GM19395 (cell line): ENCODE results near the gene SEPTIN11.

Experiments
- ATAC-seq: cut with Tn5 transposase; IDR thresholded peaks from one replicate; pipeline ENCODE4 v1.9.1; 2021; ENCODE audit warnings: mild to moderate bottlenecking, moderate library complexity; ENCODE audit not compliant: unreplicated experiment

Gene SEPTIN11

DNA sequence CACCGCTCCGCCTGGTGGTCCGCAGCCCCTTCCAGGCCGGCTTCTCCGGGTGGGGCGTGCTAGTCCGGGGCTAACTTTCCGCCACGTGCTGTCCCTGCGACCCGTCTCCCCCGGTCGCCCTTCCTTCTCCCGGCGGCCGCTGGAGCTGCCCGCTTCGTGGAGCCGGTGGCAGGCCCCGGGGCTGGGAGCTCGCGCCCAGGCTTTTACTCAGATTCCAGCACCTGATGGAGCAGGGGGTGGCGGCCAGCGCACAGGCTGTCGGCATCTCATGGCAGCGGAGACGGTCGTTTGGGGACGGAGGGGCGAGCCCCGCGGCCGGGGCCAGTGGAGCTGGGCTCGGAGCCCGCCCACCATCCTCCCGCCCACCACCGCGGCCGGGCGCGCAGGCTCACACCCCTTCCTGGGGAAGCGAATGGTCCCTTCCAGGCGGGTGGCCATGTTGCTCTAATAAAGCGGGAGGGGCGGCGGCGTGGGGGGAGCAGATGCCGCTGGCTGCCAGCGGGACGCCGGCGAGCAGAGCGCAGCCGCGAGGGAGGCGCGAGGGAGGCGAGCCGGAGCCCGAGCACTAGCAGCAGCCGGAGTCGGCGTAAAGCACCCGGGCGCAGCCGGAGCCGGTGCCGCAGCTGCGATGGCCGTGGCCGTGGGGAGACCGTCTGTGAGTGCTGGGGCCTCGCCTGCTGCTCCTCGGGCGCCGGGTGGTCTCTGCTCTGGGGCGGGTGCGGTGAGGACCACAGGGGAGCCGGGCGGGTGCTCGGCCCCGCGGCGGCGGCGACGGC is at the start of gene SEPTIN11:
TSS of gene SEPTIN11 (plus strand) at position 477 of the 776 bp plus-strand sequence. CDS start at position 629, 152 bp downstream.
- ATAC-seq = peak; percentile 68

DNA sequence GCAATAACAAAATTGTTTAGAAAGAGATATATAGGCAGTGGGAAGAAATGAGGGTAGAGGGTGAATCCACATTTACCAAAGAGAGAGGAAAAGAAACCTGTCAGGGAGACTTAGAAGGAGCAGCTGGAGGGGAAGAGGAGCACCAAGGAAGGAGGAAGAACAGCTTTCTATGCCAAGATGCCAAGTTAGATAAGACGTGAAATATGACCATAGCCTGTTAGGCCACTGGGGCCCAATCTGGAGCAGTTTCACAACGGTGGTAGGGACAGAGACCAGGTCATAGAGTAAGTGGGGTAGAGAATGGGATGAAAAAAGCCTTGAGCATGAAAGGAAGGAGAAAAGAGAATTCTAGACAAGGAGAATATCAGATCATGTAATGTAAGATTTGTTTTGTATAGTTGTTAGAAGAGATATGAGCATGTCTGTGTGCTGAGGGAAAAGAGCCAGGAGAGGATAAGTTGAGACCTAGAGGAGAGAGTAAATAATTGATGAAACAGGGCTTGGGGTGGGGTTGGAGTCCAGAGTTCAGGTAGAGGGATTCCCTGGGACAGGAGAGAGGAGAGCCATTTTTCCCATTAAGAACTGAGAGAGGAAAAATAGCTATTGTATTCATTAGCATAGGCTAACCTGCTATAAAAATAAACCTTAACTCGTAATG is 47.2 kb upstream of the SEPTIN11 start:
- ATAC-seq = no peak

DNA sequence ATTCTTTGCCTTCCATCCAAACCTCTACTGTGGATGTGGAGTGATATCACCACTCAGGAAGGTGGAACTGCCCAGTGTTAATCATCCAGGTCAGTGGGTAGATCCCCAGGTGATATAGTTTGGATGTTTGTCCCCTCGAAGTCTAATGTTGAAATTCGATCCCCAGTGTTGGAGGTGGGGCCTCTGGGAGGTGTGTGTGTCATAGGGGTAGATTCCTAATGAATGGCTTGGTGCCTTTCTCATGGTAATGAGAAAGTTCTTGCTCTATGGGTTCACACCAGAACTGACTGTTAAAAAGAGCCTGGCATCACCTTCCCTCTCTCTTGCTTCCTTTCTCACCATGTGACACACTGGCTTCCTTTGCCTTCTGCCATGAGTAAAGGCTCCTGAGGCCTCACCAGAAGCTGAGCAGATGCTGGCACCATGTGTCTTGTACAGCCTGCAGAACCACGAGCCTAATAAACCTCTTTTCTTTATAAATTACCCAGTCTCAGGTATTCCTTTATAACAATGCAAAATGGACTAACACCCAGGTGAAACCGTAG is 44.8 kb upstream of the SEPTIN11 start:
- no peak for ATAC-seq

DNA sequence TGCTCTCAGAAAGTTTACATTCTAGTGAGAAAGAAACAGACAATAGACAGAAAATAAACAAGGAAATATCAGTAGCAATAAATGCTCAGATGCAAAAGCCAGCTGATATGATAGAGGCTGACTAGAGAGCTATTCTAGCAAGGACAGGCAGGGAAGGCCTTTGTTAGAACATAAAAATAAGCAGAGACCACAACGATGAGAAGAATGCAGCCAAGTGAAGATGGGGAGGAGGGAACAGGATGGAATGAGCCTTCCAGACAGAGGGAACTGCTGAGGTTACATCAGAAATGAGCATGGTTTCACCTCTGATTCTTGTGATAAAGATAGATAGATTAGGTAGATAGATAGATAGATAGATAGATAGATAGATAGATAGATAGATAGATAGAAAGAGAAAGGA is 44.0 kb upstream of the SEPTIN11 start:
- no peak for ATAC-seq

DNA sequence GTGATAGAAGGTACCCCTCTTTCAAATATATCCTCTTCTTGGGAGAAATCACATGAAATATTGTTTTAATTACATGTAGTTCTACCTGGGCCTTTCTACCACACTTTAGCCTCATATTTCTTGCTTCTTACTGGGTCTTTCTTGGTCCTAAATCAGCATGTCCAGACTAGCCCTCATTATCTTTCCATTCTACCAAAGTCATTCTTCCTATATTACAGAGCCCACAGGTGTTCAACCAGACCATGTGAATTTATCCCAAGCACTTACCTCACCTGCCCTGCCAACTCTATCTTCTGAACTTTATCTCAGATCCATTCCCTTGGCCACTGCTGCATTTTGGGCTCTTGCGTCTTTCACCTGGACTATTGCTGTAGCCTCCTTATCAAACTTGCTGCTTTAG is 39.8 kb upstream of the SEPTIN11 start:
- ATAC-seq = no peak

DNA sequence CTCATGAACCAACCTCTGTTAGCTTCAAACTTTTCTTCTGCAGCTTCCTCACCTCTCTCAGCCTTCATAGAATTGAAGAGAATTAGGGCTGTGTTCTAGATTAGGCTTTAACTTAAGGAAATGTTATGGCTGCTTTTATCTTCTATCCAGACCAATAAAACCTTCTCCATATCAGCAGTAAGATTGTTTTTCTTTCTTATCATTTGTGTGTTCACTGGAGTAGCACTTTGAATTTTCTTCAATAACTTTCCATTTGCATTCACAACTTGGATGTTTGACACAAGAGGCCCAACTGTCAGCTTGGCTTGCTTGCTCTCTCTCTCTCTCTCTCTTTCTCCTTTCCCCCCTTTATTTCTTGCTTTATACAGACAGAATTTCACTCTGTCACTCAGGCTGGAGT is 28.8 kb upstream of the SEPTIN11 start:
- no peak for ATAC-seq

DNA sequence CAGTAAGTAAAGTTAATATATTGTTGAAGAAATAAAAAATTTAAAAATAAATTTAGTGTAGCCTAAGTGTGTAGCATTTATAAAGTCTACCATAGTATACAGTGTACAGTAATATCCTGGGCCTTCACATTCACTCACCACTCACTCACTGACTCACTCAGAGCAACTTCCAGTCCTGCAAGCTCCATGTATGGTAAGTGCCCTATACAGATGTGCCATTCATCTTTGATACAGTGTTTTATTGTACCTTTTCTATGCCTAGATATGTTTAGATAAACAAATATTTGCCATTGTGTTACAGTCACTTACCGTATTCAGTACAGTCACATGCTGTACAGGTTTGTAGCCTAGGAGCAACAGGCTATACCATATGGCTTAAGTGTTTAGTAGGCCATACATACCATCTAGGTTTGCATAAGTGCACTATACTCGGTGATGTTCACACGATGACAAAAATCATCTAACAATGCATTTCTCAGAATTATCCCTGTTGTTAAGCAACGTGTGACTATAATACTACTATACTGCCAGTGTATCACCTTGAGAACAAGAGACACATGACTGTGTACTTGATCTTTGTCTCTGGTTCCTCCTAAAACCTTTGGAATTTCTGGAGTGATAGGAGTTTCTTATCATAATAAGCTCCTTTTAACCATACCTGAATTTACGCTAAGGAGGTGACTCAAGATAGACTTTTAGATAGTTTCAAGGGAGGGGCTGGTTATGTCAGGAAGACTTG is 25.8 kb upstream of the SEPTIN11 start:
- ATAC-seq = no peak

DNA sequence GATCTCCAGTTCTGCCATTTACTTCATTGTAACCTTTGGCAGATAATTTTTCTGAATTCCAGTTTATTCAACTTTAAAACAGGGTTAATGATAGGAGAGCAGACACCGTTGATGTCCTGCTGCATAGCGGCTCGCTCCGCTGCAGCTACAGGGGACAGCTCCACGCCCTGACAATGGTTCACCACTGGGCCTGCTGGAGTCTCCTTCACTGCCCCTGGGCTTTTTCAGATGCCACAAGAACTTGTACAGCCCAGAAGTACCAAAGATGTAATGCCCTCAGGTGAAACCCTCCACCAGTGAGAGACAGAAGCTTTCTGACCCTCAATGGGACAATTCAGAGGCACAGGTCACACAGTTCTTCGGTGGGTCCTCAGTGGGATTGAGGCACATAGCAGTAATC is 22.7 kb upstream of the SEPTIN11 start:
- no peak for ATAC-seq

DNA sequence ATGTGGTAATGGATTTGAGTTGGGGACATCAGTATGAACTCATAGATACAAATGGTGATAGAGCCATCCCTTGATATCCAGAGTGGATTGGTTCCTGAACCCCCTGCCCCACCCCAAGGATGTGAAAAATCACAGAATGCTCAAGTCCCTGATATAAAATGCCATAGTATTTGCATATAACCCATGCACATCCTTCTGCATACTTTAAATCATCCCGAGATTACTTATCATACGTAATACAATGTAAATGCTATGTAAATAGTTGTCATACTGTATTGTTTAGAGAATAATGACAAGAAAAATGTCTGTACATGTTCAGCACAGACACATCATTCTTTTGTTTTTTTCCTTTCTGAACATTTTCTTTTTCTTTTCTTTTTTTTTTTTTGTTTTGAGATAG is 18.9 kb upstream of the SEPTIN11 start:
- ATAC-seq = no peak

DNA sequence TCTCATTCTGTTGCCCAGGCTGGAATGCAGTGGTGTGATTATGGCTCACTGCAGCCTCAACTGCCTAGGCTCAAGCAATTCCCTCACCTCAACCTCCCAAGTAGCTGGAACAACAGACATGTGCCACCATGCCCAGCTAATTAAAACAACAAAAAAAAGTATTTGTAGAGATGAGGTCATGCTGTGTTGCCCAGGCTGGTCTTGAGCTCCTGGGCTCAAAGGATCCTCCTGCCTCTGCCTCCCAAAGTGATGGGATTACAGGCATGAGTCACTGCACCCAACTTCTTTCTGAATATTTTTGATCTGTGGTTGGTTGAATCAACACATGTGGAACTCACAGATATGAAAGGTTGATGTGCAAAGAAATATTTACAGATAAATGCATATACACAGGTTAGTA is 18.5 kb upstream of the SEPTIN11 start:
- ATAC-seq = no peak

DNA sequence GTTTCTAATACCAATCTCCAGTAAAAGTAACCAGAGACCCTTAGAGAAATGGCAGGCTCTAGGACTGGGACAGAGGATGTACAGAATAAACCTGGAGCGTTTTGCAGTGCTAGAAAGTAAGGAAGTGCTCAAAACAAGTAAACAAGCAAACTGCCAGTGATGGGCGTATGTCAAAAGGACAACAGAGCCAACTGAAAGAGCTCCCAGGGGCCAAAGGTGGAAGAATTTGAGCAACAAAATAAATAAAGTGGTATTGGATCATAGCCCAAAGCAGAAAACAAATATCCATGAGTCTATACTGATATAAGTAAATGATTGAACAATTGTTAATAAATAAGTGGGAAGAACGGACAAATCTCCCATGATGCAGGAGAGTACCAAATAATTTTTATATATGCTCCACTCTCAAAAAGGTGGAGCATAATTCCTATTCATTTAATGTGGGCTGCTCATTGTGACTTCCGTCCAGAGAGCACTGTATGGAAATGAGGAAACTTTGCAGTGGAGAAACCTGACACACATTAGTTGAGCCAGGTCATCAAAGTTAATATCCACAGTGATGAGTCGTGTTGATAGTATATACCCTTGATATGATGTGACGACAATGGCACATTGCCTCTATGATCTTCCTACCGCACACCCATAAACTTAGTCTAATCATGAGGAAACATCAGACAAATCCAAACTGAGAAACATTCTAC is 17.8 kb upstream of the SEPTIN11 start:
- no peak for ATAC-seq

DNA sequence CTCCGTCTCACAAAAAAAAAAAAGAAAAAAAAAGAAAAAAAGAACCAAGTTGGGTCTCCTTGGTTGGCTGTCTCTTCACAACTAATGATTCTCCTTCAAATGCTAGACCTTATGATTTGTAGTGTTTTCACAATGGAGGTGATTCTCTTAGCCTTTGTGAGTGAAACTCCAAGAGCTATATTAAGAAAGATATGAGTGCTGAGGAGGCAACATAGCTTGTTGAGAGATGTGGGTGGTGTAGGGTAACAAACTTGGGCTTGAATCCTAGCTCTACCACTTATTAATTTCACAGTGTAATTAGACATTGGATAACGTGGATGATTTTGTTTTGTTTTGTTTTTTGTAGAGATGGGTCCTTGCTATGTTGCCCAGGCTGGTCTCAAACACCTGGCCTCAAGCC is 10.4 kb upstream of the SEPTIN11 start:
- no peak for ATAC-seq

DNA sequence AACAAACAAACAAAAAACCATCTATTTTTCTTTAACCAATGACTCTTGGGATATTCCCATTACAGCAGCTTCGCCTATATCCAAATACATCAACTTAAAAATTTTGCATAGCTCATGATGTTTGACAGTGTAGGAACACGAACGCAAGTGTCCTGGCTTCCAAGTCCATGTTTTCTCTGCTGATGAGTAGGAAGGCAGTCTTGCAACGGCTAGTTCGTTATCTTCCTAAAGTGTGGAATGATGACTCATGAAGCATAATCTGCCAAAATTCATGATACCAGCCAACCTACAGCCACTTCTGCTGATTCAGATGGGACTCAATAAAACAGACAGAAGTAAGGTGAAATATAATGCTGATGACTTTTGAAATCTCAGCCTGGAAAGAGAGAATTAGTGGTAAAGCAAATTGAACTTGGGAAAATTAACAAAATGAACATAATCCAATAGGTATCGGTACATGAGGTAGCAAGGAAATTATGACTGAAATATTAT is 6.4 kb upstream of the SEPTIN11 start:
- ATAC-seq = no peak

DNA sequence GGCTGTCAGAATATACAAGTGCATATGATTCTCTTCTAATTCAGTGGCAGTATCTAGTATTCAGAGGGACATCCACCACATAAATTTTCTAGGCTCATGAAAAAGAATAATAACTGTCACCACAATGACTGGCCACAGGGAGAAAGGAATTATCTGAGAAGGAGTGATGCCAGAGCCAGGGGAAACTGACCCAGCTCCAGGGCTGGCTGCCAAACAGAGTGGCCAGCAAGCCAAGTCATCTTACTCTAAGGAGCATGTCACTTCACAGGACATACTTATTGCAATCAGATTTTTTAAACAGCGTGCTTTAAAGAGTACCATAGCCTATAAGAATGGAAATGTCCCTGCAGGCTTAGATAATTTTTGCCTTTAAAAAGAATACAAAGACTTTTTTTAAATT is 5.8 kb upstream of the SEPTIN11 start:
- ATAC-seq = no peak

DNA sequence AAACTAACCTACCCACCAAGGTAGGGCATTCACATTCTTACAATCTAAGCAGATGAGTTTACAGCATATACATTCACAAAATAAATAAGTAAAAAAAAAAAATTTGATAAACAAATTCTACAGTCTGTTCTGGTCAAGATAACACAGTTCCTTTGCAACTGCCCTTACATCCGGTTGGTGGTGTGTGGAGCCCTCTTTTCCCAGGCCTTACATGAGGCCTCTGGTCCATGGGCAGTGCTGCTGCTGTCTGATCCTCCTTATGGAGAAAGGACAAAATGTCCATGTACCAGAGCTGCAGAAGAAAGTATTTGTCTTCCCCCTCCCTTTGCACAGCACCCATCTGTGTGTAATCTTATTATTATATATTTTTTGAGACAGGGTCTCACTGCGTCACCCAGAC is 2.2 kb upstream of the SEPTIN11 start:
- ATAC-seq = no peak

DNA sequence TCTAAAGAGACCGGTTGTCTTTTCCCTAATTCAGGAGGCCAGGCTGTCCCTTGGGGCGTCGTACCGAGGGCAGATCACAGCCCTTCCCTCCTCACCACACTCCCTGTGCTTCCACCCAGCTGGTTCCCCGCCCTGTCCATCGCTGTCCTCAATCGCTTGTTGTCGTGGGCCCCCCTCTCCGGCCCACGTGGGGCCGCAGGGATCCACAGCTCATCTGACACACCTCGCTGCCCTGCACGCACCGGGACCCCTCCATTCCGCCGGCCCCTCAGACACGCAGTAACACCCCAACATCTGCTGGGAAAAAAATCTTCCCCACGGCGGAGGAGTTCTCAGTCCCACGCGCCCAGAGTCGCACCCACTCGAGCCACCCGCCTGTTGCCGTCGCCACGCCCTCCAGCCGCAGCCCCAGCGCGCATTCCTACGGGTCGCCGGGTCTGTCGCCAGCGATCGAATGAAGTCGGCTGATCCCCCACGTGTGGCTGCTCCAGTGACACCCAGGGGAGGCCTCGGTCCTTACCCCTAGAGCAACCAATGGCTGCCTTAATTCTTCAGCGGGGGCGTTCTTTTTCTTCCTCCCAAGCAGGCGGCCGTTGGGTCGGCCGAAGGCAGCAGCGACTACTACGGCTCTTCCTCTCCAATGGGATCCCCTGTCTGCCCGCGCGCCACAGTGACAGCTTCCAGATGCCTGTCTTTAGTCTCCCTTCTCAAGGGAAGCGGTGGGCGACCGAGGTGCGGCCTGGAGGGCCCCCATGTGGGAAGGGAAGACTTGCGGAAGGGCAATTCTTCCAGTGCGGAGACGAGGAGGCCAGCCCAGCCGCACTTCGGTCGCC is 893 bp upstream of the SEPTIN11 start:
- peak; percentile 65 for ATAC-seq

DNA sequence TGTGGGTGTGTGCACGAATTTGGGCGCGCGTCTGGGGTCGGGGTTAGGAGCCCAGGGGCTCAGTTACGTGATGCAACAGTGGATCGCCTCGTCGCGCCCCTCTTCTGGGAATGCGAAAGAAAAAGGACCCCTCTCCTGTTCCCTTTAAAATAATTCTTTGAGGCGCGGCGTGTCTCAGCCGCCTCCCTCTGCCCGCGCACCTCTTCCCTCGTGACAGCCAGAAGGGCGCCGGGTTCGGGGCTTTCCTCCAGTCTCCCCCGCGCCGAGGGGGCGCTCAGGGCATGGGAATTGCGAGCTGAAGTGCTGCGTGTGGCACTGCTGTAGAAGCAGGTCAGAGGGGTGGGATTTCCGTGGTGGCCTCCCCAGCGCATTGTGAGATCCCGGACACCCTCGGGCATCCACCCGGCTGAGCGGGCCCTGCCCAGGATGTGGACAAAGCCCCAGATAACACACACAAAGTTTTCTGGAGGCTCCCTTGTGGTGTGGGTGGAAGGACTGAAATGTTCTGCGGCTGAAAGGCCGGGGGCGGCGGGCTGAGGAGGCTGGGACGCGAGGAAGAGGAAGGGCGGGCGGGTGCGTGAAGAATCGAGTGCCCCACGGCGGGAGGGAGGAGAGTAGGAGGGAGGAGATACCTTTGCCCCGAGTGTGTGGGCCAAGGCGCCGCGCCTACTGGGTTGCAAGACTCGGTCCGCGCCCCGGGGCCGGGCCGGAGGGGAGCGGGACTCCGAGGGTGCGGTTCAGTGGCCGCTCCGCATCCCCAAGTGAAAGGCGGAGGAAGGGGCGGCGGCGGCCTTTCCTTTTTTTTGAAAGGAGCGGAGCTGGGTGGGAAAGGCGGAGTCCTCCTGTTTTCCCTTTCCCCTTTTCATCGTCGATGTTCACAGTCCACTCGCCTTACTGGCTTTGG is 752 bp downstream of the SEPTIN11 start:
- ATAC-seq = peak; percentile 33

DNA sequence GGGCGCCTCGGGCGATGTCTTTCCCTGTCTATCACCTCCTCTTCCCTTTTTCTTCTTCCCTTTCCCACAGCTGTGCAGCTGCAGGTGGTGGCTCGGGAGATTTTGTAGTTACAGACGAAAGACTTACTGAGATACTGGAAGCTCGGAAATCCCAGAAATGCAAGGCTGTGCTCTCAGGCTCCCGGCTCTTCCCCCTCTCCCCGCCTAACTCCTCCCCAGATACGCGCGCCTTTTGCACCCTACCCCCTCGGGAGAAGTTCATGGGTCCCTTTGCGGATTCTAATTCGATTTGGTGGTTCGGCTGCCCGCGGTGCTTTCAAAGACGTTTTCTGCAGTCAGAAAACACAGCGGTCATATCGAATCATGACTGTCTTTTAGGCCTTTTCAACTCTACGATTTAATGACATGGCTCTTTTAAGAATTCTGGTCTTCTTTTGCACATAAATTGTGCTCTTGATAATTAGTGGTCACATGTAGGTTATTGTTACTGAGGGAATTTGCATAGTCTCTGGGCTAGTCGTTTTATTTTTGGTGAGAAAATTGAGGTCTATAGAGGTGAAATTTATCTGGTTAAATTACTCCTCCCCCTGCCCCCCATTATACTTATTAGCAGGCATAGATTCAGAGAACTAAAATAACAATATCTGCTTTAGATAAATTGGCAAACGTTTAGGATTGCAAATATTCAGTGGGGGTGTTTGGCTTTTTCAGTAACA is 1.6 kb downstream of the SEPTIN11 start:
- no peak for ATAC-seq
